Endothelial cell of umbilical vein (primary cell): ENCODE results near the gene LFNG. TPM values are rescaled to one million over a fixed set of nuclear protein-coding genes. Genes with fewer than 3 reads are reported as not detected.

Source experiments
- BruUV-seq: library from RNA; stranded (reverse); fragments of 400-500 nt; replicated peaks from 2 replicates; lab custom pipeline; 2021; lab: Mats Ljungman, UMichigan
- CTCF ChIA-PET: fragments of 300-600, 350-600 bp; sonication (Branson Sonifier 250); formaldehyde crosslinking; loops from one replicate; lab custom pipeline; 2021; ENCODE audit warnings: antibody characterized with exemption, inconsistent platforms; lab: Charles Lee
- POLR2A ChIA-PET: fragments of 300-600, 350-600 bp; sonication (Branson Sonifier 250); formaldehyde crosslinking; loops from one replicate; lab custom pipeline; 2021; ENCODE audit warnings: antibody characterized with exemption, inconsistent platforms; lab: Charles Lee
- DNase-seq: peaks from one replicate; pipeline ENCODE4 v3.0.0-alpha.2; 2011; ENCODE audit warnings: low read depth, low spot score
- FAIRE-seq: peaks from 2 replicates; lab custom pipeline; 2011; peaks lifted over from hg19 to GRCh38; lab: Jason Lieb, UNC
- H2AFZ ChIP-seq: 2 replicates; pipeline ENCODE4 v1.6.0; 2012; ENCODE audit warnings: low read depth, low read length, control low read depth, inconsistent platforms
- H3K27ac ChIP-seq: 2 replicates; pipeline ENCODE4 v1.5.1; 2011; ENCODE audit warnings: low read depth, mild to moderate bottlenecking, control low read depth, low read length, moderate library complexity; ENCODE audit not compliant: insufficient read depth
- H3K27me3 ChIP-seq, 2 experiments: 2 replicates each; pipeline versions ENCODE4 v1.6.0 to v1.6.1; 2011; ENCODE audit warnings: low read length in 2 of 2, mixed read lengths in 1 of 2; ENCODE audit not compliant: control insufficient read depth in 2 of 2, insufficient read depth in 2 of 2
- H3K36me3 ChIP-seq, 2 experiments: 2 replicates in 1 of 2; 3 replicates in 1 of 2; pipeline ENCODE4 v1.5.1; 2011; ENCODE audit warnings: low read length in 2 of 2, mild to moderate bottlenecking in 1 of 2, moderate library complexity in 1 of 2; ENCODE audit not compliant: control insufficient read depth in 2 of 2, insufficient read depth in 2 of 2; ENCODE audit errors: extremely low read depth in 1 of 2
- H3K4me1 ChIP-seq: 3 replicates; pipeline ENCODE4 v1.5.1; 2011; ENCODE audit warnings: mild to moderate bottlenecking, low read length; ENCODE audit not compliant: control insufficient read depth, insufficient read depth; ENCODE audit errors: extremely low read depth
- H3K4me2 ChIP-seq: 2 replicates; pipeline ENCODE4 v1.6.1; 2011; ENCODE audit warnings: low read length, control low read depth, mixed read lengths; ENCODE audit not compliant: insufficient read depth
- H3K4me3 ChIP-seq, 3 experiments: fragments of 200-600 bp in 1 of 3; sonication (generic), shearing (Covaris generic) in 1 of 3; replicated peaks in 1 of 3; 2 replicates each; pipeline ENCODE4 v1.5.1; 2011 to 2016; ENCODE audit warnings: control low read depth in 3 of 3, low read length in 3 of 3, mild to moderate bottlenecking in 2 of 3, inconsistent platforms in 1 of 3, low read depth in 1 of 3, moderate library complexity in 1 of 3; ENCODE audit not compliant: insufficient read depth in 1 of 3
- H3K79me2 ChIP-seq: 2 replicates; pipeline ENCODE4 v1.6.0; 2012; ENCODE audit warnings: low read length, inconsistent platforms; ENCODE audit not compliant: control insufficient read depth, insufficient read depth
- H3K9ac ChIP-seq: replicated peaks from 2 replicates; pipeline ENCODE3; 2011; ENCODE audit warnings: low read length, control low read depth; ENCODE audit not compliant: insufficient read depth; ENCODE audit errors: extremely low read depth
- H3K9me1 ChIP-seq: replicated peaks from 3 replicates; pipeline ENCODE4 v1.6.0; 2011; ENCODE audit warnings: mild to moderate bottlenecking, low read length; ENCODE audit not compliant: control insufficient read depth, insufficient read depth; ENCODE audit errors: extremely low read depth
- H3K9me3 ChIP-seq: replicated peaks from 2 replicates; pipeline ENCODE4 v1.5.1; 2012; ENCODE audit warnings: low read length, inconsistent platforms; ENCODE audit not compliant: control insufficient read depth, insufficient read depth
- H4K20me1 ChIP-seq: replicated peaks from 2 replicates; pipeline ENCODE3; 2011; ENCODE audit warnings: mild to moderate bottlenecking, low read length; ENCODE audit not compliant: control insufficient read depth, insufficient read depth; ENCODE audit errors: extremely low read depth
- CTCF ChIP-seq, 2 donors: IDR thresholded peaks; 1 replicate in 1 of 2; 2 replicates in 1 of 2; pipeline ENCODE4 v1.5.1; 2011; ENCODE audit warnings: low read length in 2 of 2, mild to moderate bottlenecking in 2 of 2, moderate library complexity in 2 of 2, control low read depth in 1 of 2, inconsistent platforms in 1 of 2, low read depth in 1 of 2; ENCODE audit not compliant: insufficient read depth in 1 of 2; ENCODE audit errors: extremely low read depth in 1 of 2
- EZH2 ChIP-seq: IDR thresholded peaks from 2 replicates; pipeline ENCODE4 v1.6.1; 2012; ENCODE audit warnings: borderline replicate concordance, low read depth, mild to moderate bottlenecking, moderate library complexity, low read length, inconsistent platforms; ENCODE audit not compliant: severe bottlenecking
- FOS ChIP-seq: IDR thresholded peaks from 2 replicates; pipeline ENCODE4 v1.6.1; 2011; ENCODE audit warnings: mild to moderate bottlenecking, low read length, moderate library complexity, borderline replicate concordance; ENCODE audit not compliant: insufficient read depth
- GATA2 ChIP-seq: IDR thresholded peaks from 2 replicates; pipeline ENCODE4 v1.7.0; 2011; ENCODE audit warnings: low read depth, mild to moderate bottlenecking, moderate library complexity, mixed read lengths, low read length; ENCODE audit not compliant: insufficient read length, insufficient read depth
- JUN ChIP-seq: IDR thresholded peaks from 2 replicates; pipeline ENCODE4 v1.6.1; 2011; ENCODE audit warnings: borderline replicate concordance, low read depth; ENCODE audit not compliant: insufficient read length, insufficient read depth
- MYC ChIP-seq: IDR thresholded peaks from one replicate; pipeline ENCODE4 v1.6.1; 2011; ENCODE audit warnings: mild to moderate bottlenecking, low read depth, low read length
- POLR2A ChIP-seq: IDR thresholded peaks from 2 replicates; pipeline ENCODE4 v1.6.1; 2012; ENCODE audit warnings: low read depth, mild to moderate bottlenecking, control low read depth, low read length
- POLR2AphosphoS5 ChIP-seq: IDR thresholded peaks from 2 replicates; pipeline ENCODE4 v1.6.1; 2012; ENCODE audit warnings: low read depth, mild to moderate bottlenecking, control low read depth, low read length, moderate library complexity; ENCODE audit not compliant: insufficient read depth
- dilution Hi-C: fragments of 300-500 bp; cut with MboI; formaldehyde crosslinking; loops from one replicate; pipeline ENCODE4 v1.15.0; 2019; ENCODE audit warnings: low sequenced_read_pairs; ENCODE audit not compliant: extremely low pct_ligation_motif_present
- intact Hi-C: fragments of 100-400 bp; cut with micrococcal nuclease; formaldehyde crosslinking; loops from one replicate; pipeline ENCODE4 v1.10.0; 2022
- polyA plus RNA-seq, 4 experiments: library from polyadenylated mRNA; depleted of rRNA in 3 of 4; stranded (reverse) in 3 of 4; unstranded in 1 of 4; fragments of >200 nt; gene quantifications; 2 replicates each; pipeline versions ENCODE4 v1.2.1 to v1.2.3, GENCODE V29; 2011 to 2012; ENCODE audit warnings: missing spikeins in 1 of 4
- total RNA-seq: library from RNA; stranded (reverse); gene quantifications from 2 replicates; pipeline ENCODE4 v1.2.3, GENCODE V29; 2021
- TF ChIP-seq, protein P1 (sequence below): IDR thresholded peaks from 2 replicates; pipeline ENCODE4 v1.6.1; 2011; ENCODE audit not compliant: insufficient read depth, insufficient read length

LFNG gene
- total and polyA plus RNA-seq, 2 donors (not counting 3 experiments of a cell fraction or from before 2014, with no cell fraction given): 12.6 to 13.1 TPM

GRCh38 chr7:2487586-2488271 lies 31.8 kb upstream of the LFNG start:
- no peaks in the 10 kb centered on the region for H3K27me3 ChIP-seq
- no peak overlapping the region for H3K9ac ChIP-seq
- no peak for DNase-seq
- intact Hi-C loops (no loop called here), dilution Hi-C loops (no loop called here)
- H3K4me1 ChIP-seq: no peaks in the 10 kb centered on the region
- POLR2A ChIA-PET: no interaction called here
- H3K9me3 ChIP-seq: no peaks in the 10 kb centered on the region
- no peaks in the 10 kb centered on the region for H3K9me1 ChIP-seq
- no peak overlapping the region for H3K4me2 ChIP-seq
- no peak overlapping the region for H3K27ac ChIP-seq
- no peak for FAIRE-seq
- BruUV-seq: no TSS peak
- no peaks in the 10 kb centered on the region for H4K20me1 ChIP-seq
- CTCF ChIA-PET: interaction anchor here (0.8 to 1.4 kb wide), 5 partner anchors 14 to 193 kb away, joined by 3 to 5 read pairs (median 3); no protein-coding TSS in a partner anchor
- H2AFZ ChIP-seq: no peak overlapping the region
- H3K36me3 ChIP-seq: no peaks in the 10 kb centered on the region
- TF ChIP-seq CTCF (IDR thresholded peaks at IDR 0.05; ENCODE audit: extremely low read depth in 1 of 2, insufficient read depth in 1 of 2, low read depth in 1 of 2, low read length in 2 of 2): no peak
- TF ChIP-seq JUN: no peak
- no peak for TF ChIP-seq FOS
- TF ChIP-seq, protein P1, sequence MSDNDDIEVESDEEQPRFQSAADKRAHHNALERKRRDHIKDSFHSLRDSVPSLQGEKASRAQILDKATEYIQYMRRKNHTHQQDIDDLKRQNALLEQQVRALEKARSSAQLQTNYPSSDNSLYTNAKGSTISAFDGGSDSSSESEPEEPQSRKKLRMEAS: no peak
- no peak for TF ChIP-seq GATA2
- TF ChIP-seq MYC: no peak
- TF ChIP-seq POLR2AphosphoS5: no peak
- TF ChIP-seq EZH2: no peak
- TF ChIP-seq POLR2A: no peak
- H3K79me2 ChIP-seq: no peaks in the 10 kb centered on the region
- H3K4me3 ChIP-seq: no peak overlapping the region
